Measurements from ENCODE around the gene FGF13. TPM values are rescaled to one million over a fixed set of nuclear protein-coding genes. Genes with fewer than 3 reads are reported as not detected.

Gene FGF13
- total and polyA plus RNA-seq, 2 donors (not counting 1 experiment from before 2014, with no cell fraction given) = not detected

- ATAC-seq (ENCODE audit: low read depth) (no peak), DNase-seq (no peak)
- CTCF ChIA-PET = no interaction called here
- Mint-ChIP-seq H3K9me3 (ENCODE audit: insufficient read depth) (no peaks in the 10 kb centered on the region), H3K27ac (no peak overlapping the region), H3K4me3 (no peak overlapping the region), H3K4me1 (no peaks in the 10 kb centered on the region), H3K27me3 (no peaks in the 10 kb centered on the region)
- POLR2A ChIA-PET = no interaction called here
- TF ChIP-seq EZH2 (IDR thresholded peaks at IDR 0.05; ENCODE audit: borderline replicate concordance, insufficient read depth, low read depth, low read length, poor library complexity, severe bottlenecking) (no peak), CTCF (IDR thresholded peaks at IDR 0.05) (no peak)
- Histone ChIP-seq H3K4me1 (ENCODE audit: control insufficient read depth in 2 of 2, insufficient read depth in 2 of 2, low read length in 2 of 2) (no peaks in the 10 kb centered on the region), H3K27ac (ENCODE audit: low read length in 2 of 2) (no peak overlapping the region), H3K4me3 (ENCODE audit: control extremely low read depth in 1 of 5, extremely low read depth in 1 of 5, insufficient read depth in 1 of 5, low read depth in 2 of 5, low read length in 4 of 5) (no peak overlapping the region), H3K27me3 (replicated peaks in 1 of 4; ENCODE audit: control extremely low read depth in 1 of 4, control insufficient read depth in 3 of 4, insufficient read depth in 4 of 4, low read length in 3 of 4) (no peaks in the 10 kb centered on the region), H3K4me2 (replicated peaks; ENCODE audit: low read depth, low read length, poor library complexity, severe bottlenecking) (no peak overlapping the region), H4K20me1 (ENCODE audit: control insufficient read depth, insufficient read depth, low read length, poor library complexity, severe bottlenecking) (no peaks in the 10 kb centered on the region), H3K36me3 (replicated peaks in 1 of 2; ENCODE audit: control extremely low read depth in 1 of 2, control insufficient read depth in 1 of 2, extremely low read depth in 1 of 2, insufficient read depth in 2 of 2, low read length in 1 of 2) (no peaks in the 10 kb centered on the region), H3K79me2 (ENCODE audit: control insufficient read depth, insufficient read depth, low read length) (no peaks in the 10 kb centered on the region), H3K9ac (ENCODE audit: low read length) (no peak overlapping the region), H2AFZ (ENCODE audit: insufficient read depth, low read depth, low read length, poor library complexity, severe bottlenecking) (no peak overlapping the region), H3K9me3 (ENCODE audit: control extremely low read depth in 1 of 3, control insufficient read depth in 2 of 3, insufficient read depth in 1 of 3, low read length in 2 of 3) (no peaks in the 10 kb centered on the region)
- intact Hi-C loops (cut with micrococcal nuclease) = no loop called here
- no CpG with 5 or more reads among the region's 3 CpGs for WGBS (ENCODE audit: insufficient coverage)
Observed at GRCh38 chrX:138664016-138664415, 47.5 kb downstream of the FGF13 start.

DNA sequence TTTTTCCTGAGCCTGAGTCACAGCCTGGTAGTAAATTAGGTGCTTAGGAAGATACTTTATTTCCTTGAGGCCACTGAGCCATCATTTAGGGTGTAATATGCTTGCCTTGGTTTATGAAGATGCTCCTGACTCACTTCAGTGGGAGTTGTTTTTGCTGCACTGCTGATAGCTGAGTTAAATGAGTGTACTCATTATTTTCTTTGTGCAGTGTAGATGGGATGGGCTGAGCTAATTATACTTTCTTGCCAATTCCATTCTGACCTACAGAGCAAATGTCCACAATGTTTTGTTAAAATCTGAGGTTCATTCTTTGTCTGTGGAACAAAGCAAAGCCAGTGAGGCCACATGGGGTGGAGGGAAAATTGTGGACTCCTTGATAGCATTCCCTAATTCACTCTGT, 60.0 kb downstream of the FGF13 start:
- no peaks in the 10 kb centered on the region for H3K79me2 ChIP-seq (ENCODE audit: control insufficient read depth, insufficient read depth, low read length)
- DNase-seq (no peak), ATAC-seq (ENCODE audit: low read depth) (no peak)
- no peak overlapping the region for H3K27ac Mint-ChIP-seq
- H3K27me3 Mint-ChIP-seq = no peaks in the 10 kb centered on the region
- H3K9me3 Mint-ChIP-seq (ENCODE audit: insufficient read depth) = no peaks in the 10 kb centered on the region
- ChIA-PET POLR2A (no interaction called here), CTCF (no interaction called here)
- H3K9me3 ChIP-seq (ENCODE audit: control extremely low read depth in 1 of 3, control insufficient read depth in 2 of 3, insufficient read depth in 1 of 3, low read length in 2 of 3) = no peaks in the 10 kb centered on the region
- H2AFZ ChIP-seq (ENCODE audit: insufficient read depth, low read depth, low read length, poor library complexity, severe bottlenecking) = no peak overlapping the region
- no peak overlapping the region for H3K4me3 Mint-ChIP-seq
- no peaks in the 10 kb centered on the region for H3K4me1 ChIP-seq (ENCODE audit: control insufficient read depth in 2 of 2, insufficient read depth in 2 of 2, low read length in 2 of 2)
- no peaks in the 10 kb centered on the region for H4K20me1 ChIP-seq (ENCODE audit: control insufficient read depth, insufficient read depth, low read length, poor library complexity, severe bottlenecking)
- H3K27me3 ChIP-seq (replicated peaks in 1 of 4; ENCODE audit: control extremely low read depth in 1 of 4, control insufficient read depth in 3 of 4, insufficient read depth in 4 of 4, low read length in 3 of 4) = no peaks in the 10 kb centered on the region
- no peak overlapping the region for H3K27ac ChIP-seq (ENCODE audit: low read length in 2 of 2)
- no peak overlapping the region for H3K9ac ChIP-seq (ENCODE audit: low read length)
- intact Hi-C loops (cut with micrococcal nuclease) = no loop called here
- TF ChIP-seq EZH2 (IDR thresholded peaks at IDR 0.05; ENCODE audit: borderline replicate concordance, insufficient read depth, low read depth, low read length, poor library complexity, severe bottlenecking) (no peak), CTCF (IDR thresholded peaks at IDR 0.05) (no peak)
- H3K4me2 ChIP-seq (replicated peaks; ENCODE audit: low read depth, low read length, poor library complexity, severe bottlenecking) = no peak overlapping the region
- H3K36me3 ChIP-seq (replicated peaks in 1 of 2; ENCODE audit: control extremely low read depth in 1 of 2, control insufficient read depth in 1 of 2, extremely low read depth in 1 of 2, insufficient read depth in 2 of 2, low read length in 1 of 2) = no peaks in the 10 kb centered on the region
- no peaks in the 10 kb centered on the region for H3K4me1 Mint-ChIP-seq
- H3K4me3 ChIP-seq (ENCODE audit: control extremely low read depth in 1 of 5, extremely low read depth in 1 of 5, insufficient read depth in 1 of 5, low read depth in 2 of 5, low read length in 4 of 5) = no peak overlapping the region
